K562 (cell line): ENCODE data around the gene MED15. TPM values are rescaled to one million over a fixed set of nuclear protein-coding genes. Genes with fewer than 3 reads are reported as not detected.

Experiments used
- BCOR ChIP-seq: fragments of 450-650 bp; IDR thresholded peaks from 2 replicates; pipeline ENCODE4 v1.6.1; 2016
- CHD2 ChIP-seq: IDR thresholded peaks from 2 replicates; pipeline ENCODE4 v1.6.1; 2011; ENCODE audit warnings: low read depth, low read length
- DEAF1 ChIP-seq: fragments of 450-650 bp; formaldehyde crosslinking; IDR thresholded peaks from 2 replicates; pipeline ENCODE4 v1.4.0; 2020; ENCODE audit warnings: mild to moderate bottlenecking, moderate library complexity
- ESRRA ChIP-seq: fragments of 450-650 bp; IDR thresholded peaks from 2 replicates; pipeline ENCODE4 v1.6.1; 2014; ENCODE audit warnings: low read depth, mild to moderate bottlenecking, moderate library complexity, borderline replicate concordance
- ETV6 ChIP-seq, 3 experiments: fragments of 150-350 bp in 1 of 3; sonication (generic) in 1 of 3; formaldehyde crosslinking in 1 of 3; IDR thresholded peaks; 2 replicates each; pipeline versions ENCODE4 v1.6.1 to v1.8.0; 2014 to 2022; ENCODE audit warnings: borderline replicate concordance in 2 of 3, low read depth in 2 of 3, antibody characterized with exemption in 1 of 3, low read length in 1 of 3, mild to moderate bottlenecking in 1 of 3, missing genetic modification reagents in 1 of 3
- FOXA3 ChIP-seq, 2 experiments: fragments of 450-650 bp in 1 of 2; sonication (generic) in 1 of 2; formaldehyde crosslinking; IDR thresholded peaks in 1 of 2; conservative IDR thresholded peaks in 1 of 2; 2 replicates each; pipeline versions ENCODE4 v1.4.0 to v1.8.0; 2020 to 2022; ENCODE audit warnings: mild to moderate bottlenecking in 2 of 2, missing genetic modification reagents in 1 of 2
- FUS ChIP-seq: fragments of 200-400 bp; formaldehyde crosslinking; optimal IDR thresholded peaks from 2 replicates; pipeline ENCODE3; 2017; ENCODE audit warnings: low read depth, low read length
- POLR2AphosphoS2 ChIP-seq: IDR thresholded peaks from 2 replicates; pipeline ENCODE4 v1.6.1; 2012; ENCODE audit warnings: low read length, improper control_type of control experiment
- SRSF9 ChIP-seq: fragments of 200-400 bp; formaldehyde crosslinking; IDR thresholded peaks from 2 replicates; pipeline ENCODE4 v1.6.1; 2017; ENCODE audit warnings: low read depth, low read length, borderline replicate concordance
- TCFL5 ChIP-seq: fragments of 250-450 bp; sonication (Bioruptor Pico); conservative IDR thresholded peaks from 2 replicates; pipeline ENCODE4 v1.6.1; 2021; ENCODE audit warnings: mild to moderate bottlenecking, moderate library complexity, matching md5 sums
- TEAD1 ChIP-seq, 2 experiments: fragments of 450-650 bp in 1 of 2; sonication (generic) in 1 of 2; formaldehyde crosslinking; IDR thresholded peaks; 2 replicates each; pipeline versions ENCODE4 v1.4.0 to v1.8.0; 2020 to 2022; ENCODE audit warnings: mild to moderate bottlenecking in 2 of 2, missing genetic modification reagents in 1 of 2
- TOE1 ChIP-seq, 2 experiments: fragments of 450-650 bp in 1 of 2; sonication (generic) in 1 of 2; formaldehyde crosslinking in 1 of 2; IDR thresholded peaks; 2 replicates each; pipeline versions ENCODE4 v1.7.1 to v1.8.0; 2016 to 2022; ENCODE audit warnings: borderline replicate concordance in 2 of 2, mild to moderate bottlenecking in 2 of 2, antibody characterized with exemption in 1 of 2, inconsistent platforms in 1 of 2, low read depth in 1 of 2, missing genetic modification reagents in 1 of 2, moderate library complexity in 1 of 2
- YBX1 ChIP-seq: fragments of 450-650 bp; IDR thresholded peaks from 2 replicates; pipeline ENCODE4 v1.7.1; 2016; ENCODE audit warnings: mild to moderate bottlenecking
- ZC3H8 ChIP-seq: fragments of 450-650 bp; IDR thresholded peaks from 2 replicates; pipeline ENCODE4 v1.6.1; 2017
- ZFX ChIP-seq: sonication (generic); formaldehyde crosslinking; IDR thresholded peaks from 2 replicates; pipeline ENCODE4 v1.8.0; 2022; ENCODE audit warnings: mild to moderate bottlenecking, missing genetic modification reagents, moderate library complexity
- ZNF197 ChIP-seq: fragments of 200-800 bp; sonication (Bioruptor generic); IDR thresholded peaks from 2 replicates; pipeline ENCODE4 v1.6.1; 2016; ENCODE audit warnings: low read depth, missing genetic modification characterization, missing compliant biosample characterization
- ZNF274 ChIP-seq: IDR thresholded peaks from 2 replicates; pipeline ENCODE4 v1.6.1; 2011; ENCODE audit warnings: low read depth, mild to moderate bottlenecking, low read length, moderate library complexity, borderline replicate concordance
- ZNF280A ChIP-seq: fragments of 450-650 bp; IDR thresholded peaks from 2 replicates; pipeline ENCODE4 v1.6.1; 2018; ENCODE audit warnings: mild to moderate bottlenecking, low read depth; ENCODE audit not compliant: partially characterized antibody
- ZNF408 ChIP-seq: fragments of 250-450 bp; sonication (Bioruptor Pico); IDR thresholded peaks from 2 replicates; pipeline ENCODE4 v1.4.0; 2020; ENCODE audit warnings: low read depth, mild to moderate bottlenecking, moderate library complexity
- ZNF444 ChIP-seq: fragments of 250-450 bp; sonication (Bioruptor Pico); IDR thresholded peaks from 2 replicates; pipeline ENCODE4 v1.4.0; 2020; ENCODE audit warnings: mild to moderate bottlenecking, moderate library complexity
- ZNF644 ChIP-seq: fragments of 200-800 bp; sonication (Bioruptor generic); IDR thresholded peaks from 2 replicates; pipeline ENCODE4 v1.6.1; 2016; ENCODE audit warnings: low read depth, missing genetic modification characterization, missing compliant biosample characterization
- ZSCAN32 ChIP-seq: fragments of 450-650 bp; formaldehyde crosslinking; IDR thresholded peaks from 2 replicates; pipeline ENCODE4 v1.4.0; 2020; ENCODE audit warnings: mild to moderate bottlenecking, moderate library complexity
- polyA plus RNA-seq, 8 experiments: library from polyadenylated mRNA; depleted of rRNA in 4 of 8; stranded (reverse) in 5 of 8; unstranded in 3 of 8; fragments of >200 nt; fragmentation: Nextera tagmentation in 2 of 8; fragmentation: Illumina TruSeq in 1 of 8; extraction: Ambion mirVana in 2 of 8; extraction: Trizol in 1 of 8; gene quantifications; 2 replicates each; pipeline versions ENCODE4 v1.2.1 to v1.2.3, GENCODE V29; 2011 to 2014; ENCODE audit warnings: inconsistent platforms in 1 of 8, missing spikeins in 1 of 8
- total RNA-seq, 7 experiments: library from RNA; depleted of rRNA in 6 of 7; stranded (reverse); fragments of >200 nt in 6 of 7; fragmentation: Illumina TruSeq in 2 of 7; extraction: Trizol in 2 of 7; gene quantifications; 2 replicates each; pipeline versions ENCODE4 v1.2.1 to v1.2.3, GENCODE V29; 2011 to 2021; ENCODE audit warnings: low replicate concordance in 1 of 7
- TF ChIP-seq, protein P1 (sequence below), 2 experiments: IDR thresholded peaks; 2 replicates each; pipeline ENCODE4 v1.6.1; 2012; ENCODE audit warnings: improper control_type of control experiment in 2 of 2, low read depth in 2 of 2, low read length in 2 of 2, borderline replicate concordance in 1 of 2

The MED15 gene
- total and polyA plus RNA-seq, 9 of the 15 experiments (the other 6 are each of a cell fraction or from before 2014, with no cell fraction given), result 4.0 to 271 (median 60.1) TPM

- TF ChIP-seq ZNF280A (no peak), ZNF644 (tag) (no peak), TCFL5 (CRISPR knock-in tag) (0 out of 2 replicates have a peak, but pooled peaks have one; percentile 48), ZNF197 (CRISPR knock-in tag) (no peak), TOE1 (IDR thresholded peaks at IDR 0.05; ENCODE audit: borderline replicate concordance) (peak; percentile 34; the same call in 1 of the 2 replicates), TOE1 (CRISPR knock-in tag; IDR thresholded peaks at IDR 0.05; ENCODE audit: borderline replicate concordance, low read depth) (no peak), BCOR (no peak), ZC3H8 (no peak), ZSCAN32 (CRISPR knock-in tag) (0 out of 2 replicates have a peak, but pooled peaks have one; percentile 54), TEAD1 (CRISPR knock-in tag; IDR thresholded peaks at IDR 0.05) (peak; percentile 49 to 82; a peak in 3 of 4 replicates), FOXA3 (CRISPR knock-in tag; conservative IDR thresholded peaks at IDR 0.05 in 1 of 2, IDR thresholded peaks at IDR 0.05 in 1 of 2) (peak in 1 of 2 experiments; percentile 83; a peak in 2 of 4 replicates), ZNF408 (CRISPR knock-in tag) (no peak), SRSF9 (no peak), ETV6 (IDR thresholded peaks at IDR 0.05; ENCODE audit: borderline replicate concordance in 1 of 2, low read depth in 2 of 2, low read length in 1 of 2) (no peak), ETV6 (CRISPR knock-in tag; IDR thresholded peaks at IDR 0.05; ENCODE audit: borderline replicate concordance) (no peak), YBX1 (no peak), FUS (no peak), ZNF274 (no peak; the same call in 1 of the 2 replicates), ESRRA (peak; percentile 71), CHD2 (no peak), POLR2AphosphoS2 (no peak), ZFX (CRISPR knock-in tag) (no peak), ZNF444 (CRISPR knock-in tag) (no peak), DEAF1 (peak; percentile 65; the same call in 1 of the 2 replicates)
- TF ChIP-seq, protein P1, sequence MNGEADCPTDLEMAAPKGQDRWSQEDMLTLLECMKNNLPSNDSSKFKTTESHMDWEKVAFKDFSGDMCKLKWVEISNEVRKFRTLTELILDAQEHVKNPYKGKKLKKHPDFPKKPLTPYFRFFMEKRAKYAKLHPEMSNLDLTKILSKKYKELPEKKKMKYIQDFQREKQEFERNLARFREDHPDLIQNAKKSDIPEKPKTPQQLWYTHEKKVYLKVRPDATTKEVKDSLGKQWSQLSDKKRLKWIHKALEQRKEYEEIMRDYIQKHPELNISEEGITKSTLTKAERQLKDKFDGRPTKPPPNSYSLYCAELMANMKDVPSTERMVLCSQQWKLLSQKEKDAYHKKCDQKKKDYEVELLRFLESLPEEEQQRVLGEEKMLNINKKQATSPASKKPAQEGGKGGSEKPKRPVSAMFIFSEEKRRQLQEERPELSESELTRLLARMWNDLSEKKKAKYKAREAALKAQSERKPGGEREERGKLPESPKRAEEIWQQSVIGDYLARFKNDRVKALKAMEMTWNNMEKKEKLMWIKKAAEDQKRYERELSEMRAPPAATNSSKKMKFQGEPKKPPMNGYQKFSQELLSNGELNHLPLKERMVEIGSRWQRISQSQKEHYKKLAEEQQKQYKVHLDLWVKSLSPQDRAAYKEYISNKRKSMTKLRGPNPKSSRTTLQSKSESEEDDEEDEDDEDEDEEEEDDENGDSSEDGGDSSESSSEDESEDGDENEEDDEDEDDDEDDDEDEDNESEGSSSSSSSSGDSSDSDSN (IDR thresholded peaks at IDR 0.05; ENCODE audit: borderline replicate concordance in 1 of 2, low read depth in 2 of 2, low read length in 2 of 2), result peak in 1 of 2 experiments; percentile 61; a peak in 1 of 4 replicates
These were observed 64.2 kb downstream of the MED15 start (continued) for GRCh38 chr22:20571531-20572007.
